Measurements from ENCODE around the gene CARM1.

CARM1 gene

GRCh38 chr19:10911579-10912363 is 40.4 kb downstream of the CARM1 start:
- DNase-seq, result no peak

DNA sequence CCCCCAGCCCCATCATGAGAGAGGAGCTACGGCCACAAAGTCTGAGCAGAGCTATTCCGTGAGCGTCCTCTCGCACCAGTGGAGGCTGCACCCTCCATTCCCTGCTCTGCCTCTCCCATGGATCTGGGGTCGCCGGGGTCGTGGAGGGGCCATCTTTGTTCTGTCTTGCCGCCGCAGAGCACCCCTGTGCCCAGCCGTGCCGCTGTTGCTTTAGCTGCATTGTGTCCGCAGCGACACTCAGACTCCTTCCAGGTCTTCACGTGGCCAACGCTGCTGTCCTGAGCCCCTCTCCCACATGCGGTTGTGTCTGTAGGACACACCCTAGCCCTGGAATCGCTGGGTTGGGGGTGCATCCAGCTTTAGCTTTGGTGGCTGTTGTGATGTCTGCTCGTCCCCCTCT is 41.3 kb downstream of the CARM1 start:
- no peak for DNase-seq

DNA sequence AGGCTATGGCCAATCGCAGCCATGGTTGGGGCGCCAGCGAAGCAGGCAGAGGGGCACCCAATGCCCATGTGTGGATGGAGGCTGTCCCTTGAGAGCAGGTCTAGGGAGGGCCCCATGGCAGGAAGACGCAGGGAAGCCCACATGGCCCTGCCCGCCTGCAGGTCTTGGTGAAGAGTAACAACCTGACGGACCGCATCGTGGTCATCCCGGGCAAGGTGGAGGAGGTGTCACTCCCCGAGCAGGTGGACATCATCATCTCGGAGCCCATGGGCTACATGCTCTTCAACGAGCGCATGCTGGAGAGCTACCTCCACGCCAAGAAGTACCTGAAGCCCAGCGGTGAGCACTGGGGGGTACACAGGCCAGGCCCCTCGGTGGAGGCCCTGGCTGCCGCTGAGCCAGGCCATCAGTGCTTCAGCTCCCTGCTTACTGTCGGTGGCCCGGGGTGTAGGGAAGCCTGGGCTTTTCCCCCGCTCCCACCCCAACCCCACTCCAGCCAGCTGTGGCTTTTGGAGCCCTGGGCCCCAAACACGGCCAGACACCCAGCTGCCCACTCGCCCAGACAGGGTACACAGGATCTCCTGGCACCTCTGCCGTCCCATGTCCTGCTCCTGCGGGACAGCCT is 42.5 kb downstream of the CARM1 start:
- DNase-seq, result no peak

DNA sequence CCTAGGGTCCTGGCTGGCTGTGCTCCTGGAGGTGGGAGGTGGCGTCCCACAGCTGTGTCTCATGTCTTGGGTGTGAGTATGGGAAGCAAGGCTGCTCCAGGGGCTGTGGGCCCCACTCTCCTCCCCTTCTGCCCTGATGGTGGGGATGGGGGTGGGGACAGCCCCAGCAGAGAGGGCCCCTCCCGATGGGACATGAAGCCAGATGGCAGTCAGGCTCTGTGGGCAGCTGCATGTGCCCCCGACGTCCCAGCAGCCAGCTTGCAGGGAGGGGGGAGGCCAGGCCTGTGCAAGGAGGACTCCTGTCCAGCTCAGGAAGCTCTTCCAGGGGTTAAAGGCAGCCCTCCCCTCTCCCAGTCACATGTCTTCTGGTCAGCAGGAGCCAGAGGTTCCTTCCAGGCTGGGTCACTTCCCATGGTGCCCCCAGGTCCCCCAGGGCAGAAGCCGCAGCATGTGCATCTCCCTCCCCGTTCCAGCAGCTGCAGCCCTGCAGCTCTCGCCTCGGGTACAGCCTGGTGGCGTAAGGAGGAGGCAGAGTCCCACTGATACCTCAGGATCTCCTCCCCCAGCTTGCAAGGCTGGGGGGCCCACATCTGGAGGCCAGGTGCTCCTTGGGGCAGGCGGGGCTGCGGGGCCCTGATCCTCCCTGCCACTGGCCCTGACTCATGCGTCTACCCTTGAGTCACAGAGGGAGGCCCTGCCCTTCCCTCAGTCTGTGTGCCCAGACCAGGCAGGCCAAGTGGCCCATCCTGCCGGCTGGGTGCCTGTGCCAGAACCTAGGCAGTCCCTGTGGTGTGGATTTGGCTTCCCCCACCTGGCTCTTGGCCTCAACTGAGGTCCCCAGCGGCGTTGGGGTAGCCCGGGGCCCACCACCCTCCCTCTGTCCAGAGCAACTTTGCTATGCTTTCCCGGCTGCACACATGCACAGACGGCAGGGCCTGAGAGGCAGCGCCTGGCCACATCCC is 44.1 kb downstream of the CARM1 start:
- DNase-seq, result no peak

DNA sequence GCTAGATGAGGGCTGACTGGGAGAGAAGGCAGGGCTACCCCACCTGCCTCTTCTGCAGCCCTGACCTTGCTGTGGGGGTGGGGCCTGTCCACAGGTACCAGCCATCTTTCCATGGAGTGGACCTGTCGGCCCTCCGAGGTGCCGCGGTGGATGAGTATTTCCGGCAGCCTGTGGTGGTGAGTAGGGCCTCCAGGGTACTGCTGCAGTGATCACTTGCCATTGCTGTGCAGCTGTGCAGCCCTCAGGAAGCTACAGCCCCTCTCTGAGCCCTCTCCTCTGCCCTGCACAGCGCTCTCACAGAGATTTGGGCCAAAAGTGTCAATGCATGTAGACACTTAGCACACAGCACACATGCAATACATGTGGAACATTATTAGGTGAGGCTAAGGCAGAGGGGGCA is 45.2 kb downstream of the CARM1 start:
- no peak for DNase-seq

DNA sequence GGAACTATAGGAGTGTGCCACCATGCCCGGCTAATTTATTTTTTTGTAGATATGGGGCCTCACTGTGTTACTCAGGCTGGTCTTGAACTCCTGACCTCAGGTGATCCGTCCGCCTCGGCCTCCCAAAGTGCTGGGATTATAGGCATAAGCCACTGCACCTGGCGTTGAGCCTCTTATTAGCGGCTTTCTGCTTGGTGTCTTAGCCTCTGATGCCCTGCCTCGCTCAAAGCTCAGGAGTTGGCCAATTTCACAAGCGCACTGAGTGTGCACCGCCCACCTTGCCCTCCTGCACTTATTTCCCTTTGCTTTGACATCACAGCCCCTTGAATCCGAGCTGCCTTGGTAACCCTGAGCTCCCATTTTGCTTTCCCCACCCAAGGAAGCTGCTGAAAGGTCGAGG is 47.0 kb downstream of the CARM1 start:
- DNase-seq, result no peak

DNA sequence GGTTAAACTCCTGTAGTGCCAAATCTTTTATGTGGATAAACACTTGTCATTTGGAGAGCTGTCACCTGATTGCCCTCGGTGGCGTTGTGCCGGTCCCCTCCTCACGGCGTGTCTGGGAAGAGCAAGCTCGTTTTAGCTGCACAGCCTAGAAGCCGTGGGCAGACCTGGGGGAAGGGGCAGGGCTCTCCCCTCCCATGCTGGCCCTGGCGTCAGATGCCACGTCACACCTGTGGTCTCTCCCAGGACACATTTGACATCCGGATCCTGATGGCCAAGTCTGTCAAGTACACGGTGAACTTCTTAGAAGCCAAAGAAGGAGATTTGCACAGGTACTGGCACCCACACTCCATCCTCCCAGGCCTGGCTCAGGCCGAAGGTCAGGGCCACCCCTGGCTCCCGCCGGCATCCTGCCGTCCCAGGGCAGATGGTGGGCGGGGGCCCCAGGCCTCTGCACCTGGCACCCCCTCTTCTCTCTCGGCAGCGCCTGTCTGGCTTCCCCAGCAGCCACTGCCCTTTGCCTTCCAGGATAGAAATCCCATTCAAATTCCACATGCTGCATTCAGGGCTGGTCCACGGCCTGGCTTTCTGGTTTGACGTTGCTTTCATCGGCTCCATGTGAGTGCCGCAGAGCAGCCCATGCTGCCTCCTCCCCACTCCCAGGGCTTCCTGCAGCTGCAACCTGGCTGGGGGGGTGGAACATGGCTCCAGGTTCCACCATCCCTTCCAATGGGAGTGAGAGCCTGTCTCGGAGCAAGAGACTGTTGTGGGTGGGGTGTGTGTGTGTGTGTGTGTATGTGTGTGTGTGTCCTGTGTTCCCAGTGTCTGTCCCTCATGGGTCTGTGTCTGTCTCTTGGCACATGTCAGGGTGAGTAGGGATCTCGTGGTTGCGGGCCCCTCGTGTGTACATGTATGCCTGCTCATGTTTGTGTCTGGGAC is 48.3 kb downstream of the CARM1 start:
- no peak for DNase-seq

DNA sequence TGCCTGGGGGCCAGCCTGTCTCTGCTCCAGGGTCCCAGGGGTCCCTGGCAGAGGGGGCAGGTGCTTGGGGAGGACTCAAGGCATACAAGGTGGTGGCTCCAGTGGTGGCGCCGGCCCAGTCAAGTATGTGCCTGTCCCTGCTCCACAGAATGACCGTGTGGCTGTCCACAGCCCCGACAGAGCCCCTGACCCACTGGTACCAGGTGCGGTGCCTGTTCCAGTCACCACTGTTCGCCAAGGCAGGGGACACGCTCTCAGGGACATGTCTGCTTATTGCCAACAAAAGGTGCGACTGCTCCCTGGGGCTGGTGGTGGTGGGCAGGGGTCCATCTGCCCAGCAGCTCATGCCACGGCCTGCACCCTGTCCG is 48.9 kb downstream of the CARM1 start:
- no peak for DNase-seq

- no peak for DNase-seq
These were observed 49.4 kb downstream of the CARM1 start for GRCh38 chr19:10920781-10921180.

- no peak for DNase-seq
These were observed 50.0 kb downstream of the CARM1 start for GRCh38 chr19:10921199-10921909.

DNA sequence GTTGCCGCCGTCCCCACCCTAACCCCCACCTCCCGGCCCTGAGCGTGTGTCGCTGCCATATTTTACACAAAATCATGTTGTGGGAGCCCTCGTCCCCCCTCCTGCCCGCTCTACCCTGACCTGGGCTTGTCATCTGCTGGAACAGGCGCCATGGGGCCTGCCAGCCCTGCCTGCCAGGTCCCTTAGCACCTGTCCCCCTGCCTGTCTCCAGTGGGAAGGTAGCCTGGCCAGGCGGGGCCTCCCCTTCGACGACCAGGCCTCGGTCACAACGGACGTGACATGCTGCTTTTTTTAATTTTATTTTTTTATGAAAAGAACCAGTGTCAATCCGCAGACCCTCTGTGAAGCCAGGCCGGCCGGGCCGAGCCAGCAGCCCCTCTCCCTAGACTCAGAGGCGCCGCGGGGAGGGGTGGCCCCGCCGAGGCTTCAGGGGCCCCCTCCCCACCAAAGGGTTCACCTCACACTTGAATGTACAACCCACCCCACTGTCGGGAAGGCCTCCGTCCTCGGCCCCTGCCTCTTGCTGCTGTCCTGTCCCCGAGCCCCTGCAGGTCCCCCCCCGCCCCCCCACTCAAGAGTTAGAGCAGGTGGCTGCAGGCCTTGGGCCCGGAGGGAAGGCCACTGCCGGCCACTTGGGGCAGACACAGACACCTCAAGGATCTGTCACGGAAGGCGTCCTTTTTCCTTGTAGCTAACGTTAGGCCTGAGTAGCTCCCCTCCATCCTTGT is 50.7 kb downstream of the CARM1 start:
- DNase-seq, result no peak

DNA sequence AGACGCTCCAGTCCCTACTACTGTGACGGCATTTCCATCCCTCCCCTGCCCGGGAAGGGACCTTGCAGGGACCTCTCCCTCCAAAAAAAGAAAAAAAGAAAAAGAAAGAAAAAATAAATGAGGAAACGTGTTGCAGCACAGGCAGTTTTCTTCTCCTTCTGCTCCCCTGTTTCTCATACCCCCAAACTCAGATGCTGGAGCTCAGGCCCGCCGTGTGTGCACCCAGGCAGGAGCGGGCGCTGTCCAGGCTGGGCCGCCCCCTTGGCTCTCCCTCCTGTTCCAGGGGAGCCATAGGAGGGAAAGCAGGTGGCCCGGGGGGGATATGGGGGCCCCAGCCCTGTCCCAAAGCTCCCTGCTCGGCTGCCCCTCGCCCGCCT is 51.3 kb downstream of the CARM1 start:
- no peak for DNase-seq

- DNase-seq, result no peak
These were observed 52.1 kb downstream of the CARM1 start for GRCh38 chr19:10923260-10924112.

- DNase-seq, result no peak
These were observed 53.2 kb downstream of the CARM1 start for GRCh38 chr19:10924597-10924996.

- no peak for DNase-seq
These were observed 56.6 kb downstream of the CARM1 start for GRCh38 chr19:10927730-10928562.

- peak; percentile 98 for DNase-seq
These were observed 57.4 kb downstream of the CARM1 start, which contains the start of the genes TIMM29 and YIPF2 for GRCh38 chr19:10928563-10929401. TSS of gene TIMM29 (plus strand) at chr19:10928811. CDS start at chr19:10928823, 12 bp downstream. TSS of gene YIPF2 (minus strand) at chr19:10928639. CDS start at chr19:10928410, 229 bp downstream.

DNA sequence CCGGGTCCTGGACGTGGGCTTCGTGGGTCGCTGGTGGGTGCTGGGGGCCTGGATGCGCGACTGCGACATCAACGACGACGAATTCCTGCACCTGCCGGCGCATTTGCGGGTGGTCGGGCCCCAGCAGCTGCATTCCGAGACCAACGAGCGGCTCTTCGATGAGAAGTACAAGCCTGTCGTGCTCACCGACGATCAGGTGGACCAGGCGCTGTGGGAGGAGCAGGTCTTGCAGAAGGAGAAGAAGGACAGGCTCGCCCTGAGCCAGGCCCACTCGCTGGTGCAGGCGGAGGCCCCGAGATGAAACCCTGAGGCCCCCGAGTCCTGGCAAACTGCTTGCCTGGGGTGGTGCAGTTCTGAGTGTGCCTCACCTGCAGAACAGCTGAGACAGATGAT is 58.0 kb downstream of the CARM1 start:
- no peak for DNase-seq
